ENCODE measurements around the gene RLN1.
"Not testable (repeated sequence)": the region's sequence is repeated elsewhere in the genome, so short reads cannot be mapped to it uniquely, and the experiment has no call there.

Gene RLN1

DNA sequence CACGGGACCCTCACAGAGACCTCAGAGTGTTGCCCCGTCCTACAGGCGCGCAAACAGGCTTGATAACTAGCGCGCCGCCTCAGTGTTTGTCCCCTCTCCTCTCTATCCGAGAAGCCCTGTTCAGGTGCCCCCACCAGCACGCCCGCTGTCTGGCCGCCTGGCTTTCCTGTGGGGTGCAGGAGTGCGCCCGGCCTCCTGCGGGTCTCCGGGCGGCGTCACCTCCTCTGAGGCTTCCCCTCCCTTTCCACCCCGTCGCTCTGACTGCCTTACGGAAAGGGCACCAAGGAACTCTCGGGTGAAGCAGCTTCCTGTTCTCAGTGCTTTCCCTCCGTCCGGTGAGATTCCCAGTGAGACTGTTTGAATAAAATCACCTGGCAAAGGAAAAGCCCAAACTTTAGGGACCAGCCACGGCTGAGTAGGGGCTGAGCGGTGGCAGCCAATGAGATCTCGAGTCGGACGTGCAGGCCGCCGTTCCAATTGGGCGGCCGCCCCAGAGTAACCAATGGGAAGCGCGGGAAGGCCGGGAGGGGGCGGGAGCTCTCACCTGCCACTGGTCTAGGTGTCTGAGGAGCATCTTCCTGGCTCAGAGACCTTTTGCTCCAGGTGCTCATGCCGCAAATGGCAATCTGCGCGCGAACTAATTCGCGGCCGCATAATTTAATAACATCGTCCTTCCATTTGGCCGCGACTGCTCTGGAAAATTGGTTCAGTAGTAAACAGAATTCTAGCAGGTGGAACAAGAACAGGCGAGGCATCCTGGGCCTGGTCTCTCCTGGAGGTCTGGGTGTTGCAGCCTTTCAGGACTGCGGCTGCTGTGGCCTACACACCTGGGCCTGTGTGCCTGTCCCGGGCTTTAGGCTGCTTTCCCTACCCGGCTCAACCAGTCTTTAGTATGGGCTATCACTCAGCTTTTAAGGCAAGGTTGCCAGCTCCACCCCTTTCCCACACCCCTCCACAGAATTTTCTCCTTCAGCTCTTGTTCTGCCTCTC lies at the start of gene RLN1:
RLN1 (minus strand) TSS at position 885 of the 990 bp plus-strand sequence; CDS start at position 755, 130 bp downstream.
- H3K4me3 ChIP-seq (ENCODE audit: low read depth, low read length): not testable (repeated sequence)

DNA sequence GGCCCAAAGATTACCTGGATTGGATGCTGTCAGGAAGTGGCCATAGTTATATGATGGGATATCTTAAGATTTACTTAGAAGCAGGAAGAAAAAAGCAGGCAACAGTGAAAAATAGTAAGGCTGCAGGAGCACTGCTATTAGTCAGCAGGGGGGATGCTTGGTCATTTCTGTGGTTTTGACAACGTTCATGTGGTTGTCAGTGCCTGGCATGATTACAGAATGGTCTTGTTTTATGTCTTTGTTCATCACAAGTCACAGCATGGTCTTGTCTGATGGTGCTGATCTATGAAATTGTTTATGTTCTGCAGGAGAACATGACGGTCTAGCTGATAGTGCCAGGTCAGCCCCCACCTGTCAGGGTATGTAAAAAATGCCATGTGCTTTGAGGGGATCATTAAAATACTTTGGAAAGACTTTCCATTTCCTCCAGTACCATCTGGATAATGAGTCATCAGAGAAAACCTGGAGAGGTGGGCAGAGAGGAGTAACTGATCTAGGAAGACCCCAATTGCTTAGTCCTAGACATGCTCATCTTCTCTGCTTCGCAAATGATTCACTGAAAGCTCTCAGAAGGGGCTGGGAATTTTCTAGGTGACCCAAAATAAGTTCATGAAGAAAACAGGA lies 49.5 kb upstream of the RLN1 start:
- no peak overlapping the region for H3K4me3 ChIP-seq (ENCODE audit: low read depth, low read length)
- no peak for TF ChIP-seq CTCF (IDR thresholded peaks at IDR 0.05; ENCODE audit: borderline replicate concordance, insufficient read depth, low read depth, low read length)

- TF ChIP-seq CTCF (IDR thresholded peaks at IDR 0.05; ENCODE audit: borderline replicate concordance, insufficient read depth, low read depth, low read length): no peak
- no peak overlapping the region for H3K4me3 ChIP-seq (ENCODE audit: low read depth, low read length)
Measured at GRCh38 chr9:5388026-5388819, 48.5 kb upstream of the RLN1 start.

- H3K4me3 ChIP-seq (ENCODE audit: low read depth, low read length): no peak overlapping the region
- TF ChIP-seq CTCF (IDR thresholded peaks at IDR 0.05; ENCODE audit: borderline replicate concordance, insufficient read depth, low read depth, low read length): no peak
Measured at GRCh38 chr9:5384436-5384835, 44.8 kb upstream of the RLN1 start.

- H3K4me3 ChIP-seq (ENCODE audit: low read depth, low read length): no peak overlapping the region
- TF ChIP-seq CTCF (IDR thresholded peaks at IDR 0.05; ENCODE audit: borderline replicate concordance, insufficient read depth, low read depth, low read length): no peak
Measured at GRCh38 chr9:5382479-5382878, 42.8 kb upstream of the RLN1 start.

GRCh38 chr9:5375790-5376477 lies 36.3 kb upstream of the RLN1 start:
- no peak for TF ChIP-seq CTCF (IDR thresholded peaks at IDR 0.05; ENCODE audit: borderline replicate concordance, insufficient read depth, low read depth, low read length)
- H3K4me3 ChIP-seq (ENCODE audit: low read depth, low read length): no peak overlapping the region

DNA sequence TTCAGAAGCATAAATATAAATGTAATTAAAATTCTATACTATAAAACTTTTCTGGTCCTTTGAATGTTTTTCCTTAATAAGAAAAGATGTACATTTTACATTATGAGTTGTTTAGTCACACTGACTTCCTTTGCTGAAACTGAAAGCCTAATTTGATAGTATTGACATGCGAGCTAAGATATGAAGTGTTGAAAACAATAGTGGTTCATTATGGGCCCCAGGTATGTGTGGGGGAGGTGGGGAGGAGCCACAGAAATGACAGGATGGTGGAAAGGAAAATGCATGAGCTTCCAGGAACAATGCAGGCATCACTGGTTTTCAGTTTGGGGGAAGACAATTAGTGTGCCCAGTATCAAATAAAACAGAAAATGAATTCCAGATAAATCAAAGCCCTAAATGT lies 35.4 kb upstream of the RLN1 start:
- no peak for TF ChIP-seq CTCF (IDR thresholded peaks at IDR 0.05; ENCODE audit: borderline replicate concordance, insufficient read depth, low read depth, low read length)

More for the DNA sequence above, 35.4 kb upstream of the RLN1 start:
- no peak overlapping the region for H3K4me3 ChIP-seq (ENCODE audit: low read depth, low read length)

Data from GM12875 (cell line).